ENCODE measurements around the gene PSKH1. TPM values are rescaled to one million over a fixed set of nuclear protein-coding genes. Genes with fewer than 3 reads are reported as not detected.
A peak's percentile ranks its signal among the peaks of the same experiment; 100 is the strongest.

PSKH1 gene
- total and polyA plus RNA-seq, 9 of the 15 experiments (the other 6 are each of a cell fraction or from before 2014, with no cell fraction given): 0.96 to 20.9 (median 9.4) TPM

- no peak for TF ChIP-seq IRF9 (tag; IDR thresholded peaks at IDR 0.05)
- peak; percentile 66; the same call in 1 of the 2 replicates for TF ChIP-seq TSHZ1 (CRISPR knock-in tag; IDR thresholded peaks at IDR 0.05)
- TF ChIP-seq TCFL5 (CRISPR knock-in tag; conservative IDR thresholded peaks at IDR 0.05): 0 out of 2 replicates have a peak, but pooled peaks have one; percentile 57
- peak; percentile 72 for TF ChIP-seq POLR2H (tag; IDR thresholded peaks at IDR 0.05; ENCODE audit: low read depth)
- TF ChIP-seq ZNF431 (CRISPR knock-in tag; IDR thresholded peaks at IDR 0.05): no peak
- TF ChIP-seq NKRF (IDR thresholded peaks at IDR 0.05; ENCODE audit: borderline replicate concordance): 0 out of 2 replicates have a peak, but pooled peaks have one; percentile 33
- peak; percentile 77; the same call in 1 of the 2 replicates for TF ChIP-seq E2F3 (CRISPR knock-in tag; IDR thresholded peaks at IDR 0.05)
- TF ChIP-seq NFE2L1 (tag; IDR thresholded peaks at IDR 0.05; ENCODE audit: borderline replicate concordance, low read depth): no peak
- TF ChIP-seq THAP7 (CRISPR knock-in tag; IDR thresholded peaks at IDR 0.05): peak; percentile 94
- TF ChIP-seq THAP12 (CRISPR knock-in tag; IDR thresholded peaks at IDR 0.05): 0 out of 2 replicates have a peak, but pooled peaks have one; percentile 34
- TF ChIP-seq ZNF586 (CRISPR knock-in tag; conservative IDR thresholded peaks at IDR 0.05): no peak
- TF ChIP-seq ZNF174 (CRISPR knock-in tag; IDR thresholded peaks at IDR 0.05): no peak
- TF ChIP-seq ZBTB12 (CRISPR knock-in tag; IDR thresholded peaks at IDR 0.05): no peak
Observed at GRCh38 chr16:67872631-67873434, 20.2 kb upstream of the PSKH1 start, which contains the start of gene EDC4 (continued).
